ENCODE results near the gene KCNC3. TPM values are rescaled to one million over a fixed set of nuclear protein-coding genes. Genes with fewer than 3 reads are reported as not detected.
"Not testable (repeated sequence)": the region's sequence is repeated elsewhere in the genome, so short reads cannot be mapped to it uniquely, and the experiment has no call there.

KCNC3 gene
- total and polyA plus RNA-seq, 2 of the 13 experiments (the other 11 are each of a cell fraction or from before 2014, with no cell fraction given) = 0.29 to 1.7 TPM

DNA sequence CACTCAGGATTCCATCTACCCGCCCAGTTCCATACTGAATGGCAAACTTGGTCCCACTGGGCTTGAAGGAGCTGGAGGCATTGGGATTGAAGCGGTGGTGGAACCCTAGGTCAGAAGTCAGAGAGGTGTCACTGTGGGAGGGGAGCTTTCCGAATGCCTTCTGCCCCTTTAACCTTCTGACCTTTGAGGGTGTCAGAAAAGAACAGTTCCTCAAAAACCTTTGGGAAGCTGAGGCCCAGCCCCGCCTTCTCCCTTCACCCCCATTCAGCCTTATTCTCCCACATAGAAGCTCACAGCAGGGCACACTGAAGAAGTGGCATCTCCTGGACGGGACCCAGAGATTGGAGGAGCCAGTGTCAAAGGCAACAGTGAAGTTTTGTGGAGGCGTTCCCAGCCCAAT is 7.9 kb upstream of the KCNC3 start:
- H2AFZ ChIP-seq (ENCODE audit: low read length); in situ Hi-C loops (cut with HindIII; ENCODE audit: extremely low pct_ligation_motif_present, low pct_unique_long_range_greater_than_20kb); DNase-seq (ENCODE audit: low spot score); intact Hi-C loops (cut with micrococcal nuclease; ENCODE audit: unreplicated experiment); BruUV-seq (replicated peaks); FAIRE-seq; H3K9me3 ChIP-seq (ENCODE audit: low read length); H3K4me3 ChIP-seq (replicated peaks in 1 of 3; ENCODE audit: insufficient read depth in 1 of 3, low read depth in 2 of 3, low read length in 3 of 3); H3K4me2 ChIP-seq (ENCODE audit: low read depth, low read length); POLR2A ChIA-PET; H3K36me3 ChIP-seq (replicated peaks in 1 of 2; ENCODE audit: control insufficient read depth in 1 of 2, insufficient read depth in 2 of 2, low read length in 2 of 2); H3K27me3 ChIP-seq (ENCODE audit: control insufficient read depth in 1 of 2, insufficient read depth in 2 of 2, low read length in 2 of 2); H3K79me2 ChIP-seq (ENCODE audit: insufficient read depth, low read length); CTCF ChIA-PET (ENCODE audit: low intra/inter-chr PET ratio, low total read pairs); H3K27ac ChIP-seq (ENCODE audit: extremely low read length, insufficient read depth, low read length); H4K20me1 ChIP-seq (ENCODE audit: insufficient read depth, low read length); H3K9ac ChIP-seq (ENCODE audit: insufficient read depth, low read depth, low read length); ATAC-seq: not testable (repeated sequence)
- H3K4me1 ChIP-seq (ENCODE audit: insufficient read depth, low read length) = peaks cover 36% of the 10 kb centered on the region
- WGBS (ENCODE audit: low lambda C conversion rate) = 73% methylated on average over 5 of the region's 6 CpGs

DNA sequence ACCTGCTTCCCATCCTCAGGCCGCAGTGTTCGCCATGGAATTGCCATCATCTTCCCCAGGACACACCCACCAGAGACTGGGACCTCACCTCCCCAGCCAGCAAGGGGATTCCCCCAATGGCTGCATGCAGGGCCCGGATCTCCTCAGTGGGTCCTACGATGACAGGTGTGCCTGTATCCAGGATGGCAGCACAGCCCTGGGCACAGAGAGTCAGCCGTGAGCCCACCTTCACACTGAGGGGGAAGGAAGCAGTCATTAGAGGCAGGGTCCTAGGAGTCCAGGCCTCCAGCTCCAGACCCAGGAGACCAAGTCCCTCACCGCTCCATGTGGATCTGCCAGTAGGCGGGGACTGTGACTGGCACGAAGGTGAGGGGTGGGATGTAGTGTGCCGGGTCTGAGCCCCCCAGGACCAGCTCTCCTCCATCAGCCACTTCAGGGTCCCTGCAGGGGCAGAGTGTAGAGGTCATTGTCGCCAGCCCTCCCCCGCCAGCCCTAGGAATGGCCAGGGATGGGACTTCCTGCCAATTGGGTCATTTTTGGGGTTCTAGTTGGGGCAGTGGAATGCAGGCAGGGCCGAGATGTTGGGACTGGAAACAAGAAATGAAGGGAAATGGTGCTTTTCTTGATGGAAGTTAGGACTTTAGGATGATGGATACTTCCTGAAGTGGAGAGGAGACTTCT is 5.7 kb upstream of the KCNC3 start:
- WGBS (ENCODE audit: low lambda C conversion rate) = 76% methylated on average over 10 of the region's 12 CpGs
- Histone ChIP-seq H3K9me3 (ENCODE audit: low read length) (no peaks in the 10 kb centered on the region), H3K27ac (ENCODE audit: extremely low read length, insufficient read depth, low read length) (no peak overlapping the region), H3K27me3 (ENCODE audit: control insufficient read depth in 1 of 2, insufficient read depth in 2 of 2, low read length in 2 of 2) (no peaks in the 10 kb centered on the region), H3K4me3 (replicated peaks in 1 of 3; ENCODE audit: insufficient read depth in 1 of 3, low read depth in 2 of 3, low read length in 3 of 3) (0 out of 6 replicates have a peak overlapping the region, but pooled peaks of 1 of the 3 experiments have one; percentile 68), H4K20me1 (ENCODE audit: insufficient read depth, low read length) (no peaks in the 10 kb centered on the region), H3K4me1 (ENCODE audit: insufficient read depth, low read length) (peaks cover 42% of the 10 kb centered on the region), H3K4me2 (ENCODE audit: low read depth, low read length) (no peak overlapping the region), H3K36me3 (replicated peaks in 1 of 2; ENCODE audit: control insufficient read depth in 1 of 2, insufficient read depth in 2 of 2, low read length in 2 of 2) (no peaks in the 10 kb centered on the region), H3K9ac (ENCODE audit: insufficient read depth, low read depth, low read length) (no peak overlapping the region), H3K79me2 (ENCODE audit: insufficient read depth, low read length) (no peaks in the 10 kb centered on the region), H2AFZ (ENCODE audit: low read length) (no peak overlapping the region)
- ChIA-PET POLR2A (interaction anchor here (1.4 kb wide), 1 partner anchor 22 kb away, joined by 4 read pairs; no protein-coding TSS in a partner anchor), CTCF (ENCODE audit: low intra/inter-chr PET ratio, low total read pairs) (no interaction called here)
- no TSS peak for BruUV-seq (replicated peaks)
- FAIRE-seq (no peak), ATAC-seq (no peak), DNase-seq (ENCODE audit: low spot score) (no peak)
- intact Hi-C loops (cut with micrococcal nuclease; ENCODE audit: unreplicated experiment) (no loop called here), in situ Hi-C loops (cut with HindIII; ENCODE audit: extremely low pct_ligation_motif_present, low pct_unique_long_range_greater_than_20kb) (no loop called here)
- TF ChIP-seq ZNF546 (CRISPR knock-in tag; conservative IDR thresholded peaks at IDR 0.05) (no peak), MAFG (CRISPR knock-in tag; IDR thresholded peaks at IDR 0.05) (no peak), ZNF552 (CRISPR knock-in tag; IDR thresholded peaks at IDR 0.05; ENCODE audit: borderline replicate concordance) (no peak), FOXC1 (CRISPR knock-in tag; IDR thresholded peaks at IDR 0.05; ENCODE audit: borderline replicate concordance) (no peak), HNRNPUL1 (IDR thresholded peaks at IDR 0.05; ENCODE audit: low read depth, low read length) (no peak), ATRX (CRISPR knock-in tag; IDR thresholded peaks at IDR 0.05; ENCODE audit: borderline replicate concordance) (no peak), ZZZ3 (CRISPR knock-in tag; IDR thresholded peaks at IDR 0.05; ENCODE audit: borderline replicate concordance) (no peak), PCBP2 (optimal IDR thresholded peaks at IDR 0.05; ENCODE audit: low read depth, low read length, poor library complexity, severe bottlenecking) (no peak), ZEB1 (IDR thresholded peaks at IDR 0.05; ENCODE audit: insufficient replicate concordance, low read depth) (no peak), IRF2 (CRISPR knock-in tag; IDR thresholded peaks at IDR 0.05) (no peak), ZBTB42 (CRISPR knock-in tag; IDR thresholded peaks at IDR 0.05) (no peak)
- TF ChIP-seq, protein P1, sequence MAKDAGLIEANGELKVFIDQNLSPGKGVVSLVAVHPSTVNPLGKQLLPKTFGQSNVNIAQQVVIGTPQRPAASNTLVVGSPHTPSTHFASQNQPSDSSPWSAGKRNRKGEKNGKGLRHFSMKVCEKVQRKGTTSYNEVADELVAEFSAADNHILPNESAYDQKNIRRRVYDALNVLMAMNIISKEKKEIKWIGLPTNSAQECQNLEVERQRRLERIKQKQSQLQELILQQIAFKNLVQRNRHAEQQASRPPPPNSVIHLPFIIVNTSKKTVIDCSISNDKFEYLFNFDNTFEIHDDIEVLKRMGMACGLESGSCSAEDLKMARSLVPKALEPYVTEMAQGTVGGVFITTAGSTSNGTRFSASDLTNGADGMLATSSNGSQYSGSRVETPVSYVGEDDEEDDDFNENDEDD (CRISPR knock-in tag; IDR thresholded peaks at IDR 0.05; ENCODE audit: borderline replicate concordance) = no peak
- TF ChIP-seq, protein P2, sequence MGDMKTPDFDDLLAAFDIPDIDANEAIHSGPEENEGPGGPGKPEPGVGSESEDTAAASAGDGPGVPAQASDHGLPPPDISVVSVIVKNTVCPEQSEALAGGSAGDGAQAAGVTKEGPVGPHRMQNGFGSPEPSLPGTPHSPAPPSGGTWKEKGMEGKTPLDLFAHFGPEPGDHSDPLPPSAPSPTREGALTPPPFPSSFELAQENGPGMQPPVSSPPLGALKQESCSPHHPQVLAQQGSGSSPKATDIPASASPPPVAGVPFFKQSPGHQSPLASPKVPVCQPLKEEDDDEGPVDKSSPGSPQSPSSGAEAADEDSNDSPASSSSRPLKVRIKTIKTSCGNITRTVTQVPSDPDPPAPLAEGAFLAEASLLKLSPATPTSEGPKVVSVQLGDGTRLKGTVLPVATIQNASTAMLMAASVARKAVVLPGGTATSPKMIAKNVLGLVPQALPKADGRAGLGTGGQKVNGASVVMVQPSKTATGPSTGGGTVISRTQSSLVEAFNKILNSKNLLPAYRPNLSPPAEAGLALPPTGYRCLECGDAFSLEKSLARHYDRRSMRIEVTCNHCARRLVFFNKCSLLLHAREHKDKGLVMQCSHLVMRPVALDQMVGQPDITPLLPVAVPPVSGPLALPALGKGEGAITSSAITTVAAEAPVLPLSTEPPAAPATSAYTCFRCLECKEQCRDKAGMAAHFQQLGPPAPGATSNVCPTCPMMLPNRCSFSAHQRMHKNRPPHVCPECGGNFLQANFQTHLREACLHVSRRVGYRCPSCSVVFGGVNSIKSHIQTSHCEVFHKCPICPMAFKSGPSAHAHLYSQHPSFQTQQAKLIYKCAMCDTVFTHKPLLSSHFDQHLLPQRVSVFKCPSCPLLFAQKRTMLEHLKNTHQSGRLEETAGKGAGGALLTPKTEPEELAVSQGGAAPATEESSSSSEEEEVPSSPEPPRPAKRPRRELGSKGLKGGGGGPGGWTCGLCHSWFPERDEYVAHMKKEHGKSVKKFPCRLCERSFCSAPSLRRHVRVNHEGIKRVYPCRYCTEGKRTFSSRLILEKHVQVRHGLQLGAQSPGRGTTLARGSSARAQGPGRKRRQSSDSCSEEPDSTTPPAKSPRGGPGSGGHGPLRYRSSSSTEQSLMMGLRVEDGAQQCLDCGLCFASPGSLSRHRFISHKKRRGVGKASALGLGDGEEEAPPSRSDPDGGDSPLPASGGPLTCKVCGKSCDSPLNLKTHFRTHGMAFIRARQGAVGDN (CRISPR knock-in tag; IDR thresholded peaks at IDR 0.05) = no peak

Data from HepG2 (cell line).